Ovary (tissue), 9 donors: ENCODE results near the gene PCDHGA9. TPM values are rescaled to one million over a fixed set of nuclear protein-coding genes. Genes with fewer than 3 reads are reported as not detected.
A peak's percentile ranks its signal among the peaks of the same experiment; 100 is the strongest.
"Not testable (repeated sequence)": the region's sequence is repeated elsewhere in the genome, so short reads cannot be mapped to it uniquely, and the experiment has no call there.

ENCODE experiments used
- DNase-seq, 5 donors: peaks; one replicate each; pipeline ENCODE4 v3.0.0-alpha.2; 2019 to 2020
- H3K27ac ChIP-seq, 2 donors: fragments of 200-600 bp; one replicate each; pipeline versions ENCODE4 v1.5.1 to v1.8.0; 2019 to 2022
- H3K27me3 ChIP-seq: fragments of 200-600 bp; one replicate; pipeline ENCODE4 v1.8.0; 2022
- H3K36me3 ChIP-seq: fragments of 200-600 bp; sonication (generic); one replicate; pipeline ENCODE4 v1.5.1; 2019
- H3K4me1 ChIP-seq: one replicate; pipeline ENCODE4 v1.8.1; 2013; ENCODE audit warnings: mild to moderate bottlenecking, moderate library complexity; ENCODE audit not compliant: insufficient read depth
- H3K4me3 ChIP-seq: fragments of 200-600 bp; sonication (generic); one replicate; pipeline ENCODE4 v1.5.1; 2017
- H3K9me3 ChIP-seq, 2 donors: fragments of 200-600 bp in 1 of 2; sonication (generic) in 1 of 2; one replicate each; pipeline versions ENCODE4 v1.5.1 to v1.8.1; 2013 to 2019; ENCODE audit warnings: mild to moderate bottlenecking in 1 of 2, moderate library complexity in 1 of 2
- CTCF ChIP-seq, 3 donors: fragments of 450-650 bp in 2 of 3; fragments of 200-600 bp in 1 of 3; IDR thresholded peaks; one replicate each; pipeline versions ENCODE4 v1.5.1 to v1.8.0; 2016 to 2022; ENCODE audit warnings: antibody characterized with exemption in 3 of 3, mild to moderate bottlenecking in 1 of 3
- EP300 ChIP-seq: sonication (generic); formaldehyde crosslinking; IDR thresholded peaks from one replicate; pipeline ENCODE4 v1.6.1; 2017; ENCODE audit warnings: antibody characterized with exemption
- POLR2A ChIP-seq: fragments of 450-650 bp; IDR thresholded peaks from one replicate; pipeline ENCODE4 v1.6.1; 2017; ENCODE audit warnings: antibody characterized with exemption, mild to moderate bottlenecking, moderate library complexity
- WGBS, 3 donors: extraction: QIAGEN DNeasy Blood & Tissue Kit in 1 of 3; methylation state at CpG; one replicate each; pipeline versions ENCODE4 v1.1.5 to v1.1.7; 2013 to 2017; 5-methylcytosine and 5-hydroxymethylcytosine counted together
- intact Hi-C, 4 donors: fragments of 100-400 bp; cut with DNase I; formaldehyde crosslinking; loops; one replicate each; pipeline versions ENCODE4 v1.11.0 to v1.15.1; 2022 to 2023
- polyA plus RNA-seq, 2 donors: library from polyadenylated mRNA; stranded (reverse); fragments of 200-250 nt in 1 of 2; fragments of 350-450 nt in 1 of 2; fragmentation: Illumina TruSeq in 1 of 2; extraction: RNeasy Lipid Tissue Mini Kit (QIAGEN cat#74804) in 1 of 2; gene quantifications; one replicate each; pipeline ENCODE4 v1.2.3, GENCODE V29; 2013 to 2014
- total RNA-seq, 7 donors: library from RNA; depleted of rRNA in 2 of 7; stranded (reverse); fragments of >200 nt in 2 of 7; fragmentation: NEBNext Ultra II Directional in 3 of 7; extraction: Animal tissue kit (Norgen Biotek cat#: 25700) in 3 of 7; gene quantifications; one replicate each; pipeline versions ENCODE4 v1.1.0 to v1.2.4, GENCODE V29; 2016 to 2023
- donor health status: DM: no; HTN: no; CAD: no; lungs with moderate emphysema.
- donor health status: DM: no; HTN: no; CAD: no.
- donor health status: Bipolar disorder and iron deficiency.
- donor health status: DM: yes; HTN: yes; CAD: no.
- donor health status: DM: no; HTN: no; CAD: no.
- donor health status: DM: yes; HTN: yes; CAD: no.

The PCDHGA9 gene
- total and polyA plus RNA-seq, 9 donors: 2.3 to 11.7 (median 8.2) TPM

GRCh38 chr5:141397756-141398551 lies 4.6 kb upstream of the PCDHGA9 start, which contains the start of gene PCDHGB5:
PCDHGB5 (plus strand) TSS chr5:141397947; CDS start chr5:141398128, 181 bp downstream.
- not testable (repeated sequence) for H3K4me1 ChIP-seq, H3K27me3 ChIP-seq, H3K27ac ChIP-seq, H3K36me3 ChIP-seq
- Histone ChIP-seq H3K4me3 (peak within 1 kb of the TSS; percentile 11), H3K9me3 (peaks cover 13 to 39% of the 10 kb centered on the region in 2 donors)
- WGBS, 3 donors: 5 to 7% (median 7%) methylated on average over 25 to 30 of the region's 43 CpGs
- DNase-seq: peak in 3 of 5 donors; percentile 43 to 57 (median 44)
- intact Hi-C loops: loop anchor here in 1 of 4 donors (10.0 kb wide), 1 partner anchor 157 kb away; no protein-coding TSS in a partner anchor
- TF ChIP-seq CTCF (IDR thresholded peaks at IDR 0.05): peak in 1 of 3 donors; percentile 37

- Histone ChIP-seq H3K36me3 (no peaks in the 10 kb centered on the region), H3K27me3 (no peaks in the 10 kb centered on the region), H3K9me3 (peaks cover 10 to 42% of the 10 kb centered on the region in 2 donors), H3K4me1 (no peaks in the 10 kb centered on the region), H3K4me3 (no peak overlapping the region), H3K27ac (no peak overlapping the region)
- no peak for DNase-seq
- TF ChIP-seq EP300: no peak
- TF ChIP-seq POLR2A: no peak
- no peak for TF ChIP-seq CTCF (IDR thresholded peaks at IDR 0.05)
- 21 to 36% (median 26%) methylated on average over 15 of the region's 15 CpGs for WGBS, 3 donors
- intact Hi-C loops: loop anchor here in 1 of 4 donors (10.0 kb wide), 1 partner anchor 156 kb away; no protein-coding TSS in a partner anchor
Measured at GRCh38 chr5:141398608-141399007, 4.0 kb upstream of the PCDHGA9 start.

- Histone ChIP-seq H3K27me3 (no peaks in the 10 kb centered on the region), H3K36me3 (no peaks in the 10 kb centered on the region), H3K4me1 (no peaks in the 10 kb centered on the region), H3K4me3 (no peak overlapping the region), H3K27ac (no peak overlapping the region), H3K9me3 (peaks cover 10 to 38% of the 10 kb centered on the region in 2 donors)
- intact Hi-C loops: loop anchor here in 2 of 4 donors (10.0 kb wide), 1 partner anchor 155 kb away; no protein-coding TSS in a partner anchor
- 21 to 29% (median 21%) methylated on average over 5 to 61 of the region's 61 CpGs for WGBS, 3 donors
- no peak for DNase-seq
- TF ChIP-seq CTCF (IDR thresholded peaks at IDR 0.05): no peak
- TF ChIP-seq EP300: no peak
- no peak for TF ChIP-seq POLR2A
Measured at GRCh38 chr5:141399555-141400258, 2.9 kb upstream of the PCDHGA9 start.

- peaks cover 10 to 44% of the 10 kb centered on the region in 2 donors for H3K9me3 ChIP-seq
Measured at GRCh38 chr5:141403387-141403786, 809 bp downstream of the PCDHGA9 start.

More at GRCh38 chr5:141403387-141403786, 809 bp downstream of the PCDHGA9 start:
- intact Hi-C loops: loop anchor here in 1 of 4 donors (10.0 kb wide), 1 partner anchor 151 kb away; no protein-coding TSS in a partner anchor
- no peak overlapping the region for H3K4me3 ChIP-seq
- H3K36me3 ChIP-seq: no peaks in the 10 kb centered on the region
- WGBS, 3 donors: 23 to 30% (median 24%) methylated on average over 22 of the region's 22 CpGs
- no peak overlapping the region for H3K27ac ChIP-seq
- H3K27me3 ChIP-seq: no peaks in the 10 kb centered on the region
- H3K4me1 ChIP-seq: no peaks in the 10 kb centered on the region
- TF ChIP-seq EP300: no peak
- no peak for TF ChIP-seq CTCF (IDR thresholded peaks at IDR 0.05)
- no peak for TF ChIP-seq POLR2A
- DNase-seq: no peak
